Measurements from ENCODE around the gene EHMT1. TPM values are rescaled to one million over a fixed set of nuclear protein-coding genes. Genes with fewer than 3 reads are reported as not detected.

The EHMT1 gene
- total and polyA plus RNA-seq, 9 of the 15 experiments (the other 6 are each of a cell fraction or from before 2014, with no cell fraction given): 2.2 to 76.0 (median 36.4) TPM

DNA sequence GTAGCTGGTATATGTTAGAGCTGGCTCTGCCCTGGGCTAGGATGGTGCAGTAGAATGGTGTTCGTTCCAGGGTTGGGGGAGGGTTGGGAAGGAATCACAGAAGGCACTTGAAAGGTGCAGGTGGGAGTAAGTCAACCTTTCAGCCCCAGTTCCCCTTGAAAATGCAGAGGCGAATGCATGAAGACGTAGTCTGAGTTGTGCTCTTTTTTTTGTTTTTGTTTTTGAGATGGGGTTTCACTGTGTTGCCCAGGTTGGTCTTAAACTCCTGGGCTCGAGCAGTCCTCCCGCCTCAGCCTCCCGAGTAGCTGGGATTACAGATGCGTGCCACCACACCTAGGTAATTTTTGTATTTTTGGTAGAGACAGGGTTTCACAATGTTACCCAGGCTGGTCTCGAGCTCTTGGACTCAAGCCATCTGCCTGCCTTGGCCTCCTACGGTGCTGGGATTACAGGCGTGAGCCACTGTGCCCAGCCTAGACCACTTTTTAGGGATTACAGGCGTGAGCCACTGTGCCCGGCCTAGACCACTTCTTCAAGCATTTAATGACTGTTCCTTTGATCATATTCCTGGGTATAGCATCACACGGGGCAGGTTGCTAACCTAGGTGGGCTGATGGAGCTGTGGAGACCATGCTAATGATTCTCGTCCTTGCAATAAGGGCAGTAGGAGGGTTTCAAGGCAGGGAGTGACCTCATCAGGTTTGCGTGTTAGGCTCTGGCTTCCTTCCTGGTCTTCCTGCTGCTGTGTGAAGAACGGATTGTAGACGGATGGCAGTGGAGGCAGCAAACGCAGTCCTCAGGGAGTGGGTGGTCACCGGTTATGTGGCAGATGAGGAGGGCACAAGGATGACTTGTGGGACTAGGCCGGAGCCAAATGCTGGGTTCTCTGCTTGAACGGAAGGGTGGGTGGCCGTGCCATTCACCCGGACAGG, 13.7 kb downstream of the EHMT1 start:
- Histone ChIP-seq H3K9ac (ENCODE audit: insufficient read depth in 1 of 2, low read depth in 2 of 2, low read length in 2 of 2) (peak overlapping the region in 1 of 2 experiments; percentile 59; a peak in 1 of 4 replicates), H3K27ac (ENCODE audit: extremely low read depth, low read depth, low read length) (no peak overlapping the region), H3K79me2 (ENCODE audit: control insufficient read depth, insufficient read depth, low read length) (peaks cover 88% of the 10 kb centered on the region), H4K20me1 (replicated peaks; ENCODE audit: control insufficient read depth, insufficient read depth, low read length) (peaks cover 7% of the 10 kb centered on the region), H2AFZ (ENCODE audit: low read depth, low read length) (no peak overlapping the region), H3K9me3 (replicated peaks; ENCODE audit: control insufficient read depth, insufficient read depth, low read depth, low read length) (no peaks in the 10 kb centered on the region), H3K4me3 (no peak overlapping the region), H3K4me2 (ENCODE audit: insufficient read depth, low read length) (no peak overlapping the region), H3K4me1 (replicated peaks in 1 of 2; ENCODE audit: control insufficient read depth in 2 of 2, insufficient read depth in 2 of 2, low read length in 2 of 2) (peaks cover 3 to 7% of the 10 kb centered on the region in 2 experiments; a peak in 4 of 5 replicates), H3K36me3 (ENCODE audit: control insufficient read depth, insufficient read depth, low read length) (peaks cover 8% of the 10 kb centered on the region; the same call in 2 of the 3 replicates), H3K9me1 (ENCODE audit: control insufficient read depth, insufficient read depth, low read length) (no peaks in the 10 kb centered on the region), H3K27me3 (ENCODE audit: control insufficient read depth in 2 of 2, insufficient read depth in 2 of 2, low read length in 2 of 2) (no peaks in the 10 kb centered on the region)
- in situ Hi-C loops (cut with MboI): no loop called here
- TF ChIP-seq ZNF444 (CRISPR knock-in tag; IDR thresholded peaks at IDR 0.05): no peak
- WGBS (ENCODE audit: insufficient coverage, low coverage, missing lambda C conversion rate): 84% methylated on average over 23 of the region's 23 CpGs
- no peak for DNase-seq (ENCODE audit: extremely low read depth in 1 of 4, low spot score in 3 of 4)
- POLR2A ChIA-PET: interaction anchor here (0.9 to 1.1 kb wide), 2 partner anchors 8 to 23 kb away, joined by 3 read pairs; no protein-coding TSS in a partner anchor
- intact Hi-C loops (cut with micrococcal nuclease): no loop called here
- BruUV-seq (replicated peaks): no TSS peak
- CTCF ChIA-PET (ENCODE audit: low intra/inter-chr PET ratio): no interaction called here
- no peak for FAIRE-seq
- ATAC-seq: no peak

DNA sequence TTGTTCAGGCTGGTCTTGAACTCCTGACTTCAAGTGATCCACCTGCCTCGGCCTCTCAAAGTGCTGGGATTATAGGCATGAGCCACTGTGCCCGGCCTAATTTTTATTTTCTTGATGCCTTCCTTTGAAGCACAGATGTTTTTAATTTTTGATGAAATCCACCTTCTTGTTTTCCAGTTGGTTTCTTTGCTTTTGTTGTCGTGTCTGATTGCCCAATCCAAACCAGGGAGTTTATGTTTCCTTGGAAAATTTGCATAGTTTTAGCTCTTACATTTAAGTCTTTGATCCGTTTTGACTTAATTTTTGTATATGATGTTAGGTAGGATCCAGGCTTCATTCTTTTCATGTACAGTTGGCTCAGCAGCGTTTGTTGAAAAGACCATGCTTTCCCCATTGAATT, 15.2 kb downstream of the EHMT1 start:
- no TSS peak for BruUV-seq (replicated peaks)

More for the DNA sequence above, 15.2 kb downstream of the EHMT1 start:
- H3K4me2 ChIP-seq (ENCODE audit: insufficient read depth, low read length): no peak overlapping the region
- intact Hi-C loops (cut with micrococcal nuclease): no loop called here
- in situ Hi-C loops (cut with MboI): no loop called here
- peaks cover 7% of the 10 kb centered on the region for H4K20me1 ChIP-seq (replicated peaks; ENCODE audit: control insufficient read depth, insufficient read depth, low read length)
- H3K4me3 ChIP-seq: no peak overlapping the region
- H3K9ac ChIP-seq (ENCODE audit: insufficient read depth in 1 of 2, low read depth in 2 of 2, low read length in 2 of 2): no peak overlapping the region
- ChIA-PET CTCF (ENCODE audit: low intra/inter-chr PET ratio) (no interaction called here), POLR2A (no interaction called here)
- no peaks in the 10 kb centered on the region; a peak in 2 of 5 replicates for H3K4me1 ChIP-seq (replicated peaks in 1 of 2; ENCODE audit: control insufficient read depth in 2 of 2, insufficient read depth in 2 of 2, low read length in 2 of 2)
- no peak for DNase-seq (ENCODE audit: extremely low read depth in 1 of 4, low spot score in 3 of 4)
- no peak overlapping the region for H3K27ac ChIP-seq (ENCODE audit: extremely low read depth, low read depth, low read length)
- peaks cover 8% of the 10 kb centered on the region; the same call in 2 of the 3 replicates for H3K36me3 ChIP-seq (ENCODE audit: control insufficient read depth, insufficient read depth, low read length)
- H3K9me3 ChIP-seq (replicated peaks; ENCODE audit: control insufficient read depth, insufficient read depth, low read depth, low read length): no peaks in the 10 kb centered on the region
- no peak overlapping the region for H2AFZ ChIP-seq (ENCODE audit: low read depth, low read length)
- no peak for FAIRE-seq
- WGBS (ENCODE audit: insufficient coverage, low coverage, missing lambda C conversion rate): 64% methylated on average over 4 of the region's 5 CpGs
- no peaks in the 10 kb centered on the region for H3K27me3 ChIP-seq (ENCODE audit: control insufficient read depth in 2 of 2, insufficient read depth in 2 of 2, low read length in 2 of 2)
- TF ChIP-seq ZNF316 (IDR thresholded peaks at IDR 0.05) (no peak), ZBTB17 (CRISPR knock-in tag; IDR thresholded peaks at IDR 0.05) (no peak), CEBPB (tag; IDR thresholded peaks at IDR 0.05) (0 out of 2 replicates have a peak, but pooled peaks have one; percentile 10)
- peaks cover 88% of the 10 kb centered on the region for H3K79me2 ChIP-seq (ENCODE audit: control insufficient read depth, insufficient read depth, low read length)
- H3K9me1 ChIP-seq (ENCODE audit: control insufficient read depth, insufficient read depth, low read length): no peaks in the 10 kb centered on the region
- ATAC-seq: no peak
